T-cell (primary cell): Measurements from ENCODE around the gene KIF19. TPM values are rescaled to one million over a fixed set of nuclear protein-coding genes. Genes with fewer than 3 reads are reported as not detected.

Experiments used
- ATAC-seq, 4 experiments: fragments of 200-7000 bp in 3 of 4; fragments of 150-1000 bp in 1 of 4; cut with Tn5 transposase; replicated peaks in 1 of 4; 1 replicate in 3 of 4; 2 replicates in 1 of 4; pipeline ENCODE4 v1.10.0; 2021; ENCODE audit warnings: moderate library complexity in 3 of 4, mild to moderate bottlenecking in 2 of 4, moderate number of reproducible peaks in 1 of 4
- CTCF ChIA-PET, 2 donors: fragments of 300-600 bp; sonication (Branson Sonifier 250); formaldehyde crosslinking; loops; one replicate each; lab custom pipeline; 2022; ENCODE audit warnings: antibody characterized with exemption in 2 of 2; lab: Charles Lee
- POLR2A ChIA-PET, 2 donors: fragments of 300-600 bp; sonication (Branson Sonifier 250); formaldehyde crosslinking; loops; one replicate each; lab custom pipeline; 2022; ENCODE audit warnings: antibody characterized with exemption in 2 of 2; lab: Charles Lee
- DNase-seq, 35 experiments: peaks; one replicate each; pipeline versions ENCODE4 v3.0.0 to v3.0.0-alpha.2; 2013 to 2023
- H3K27ac ChIP-seq: one replicate; pipeline ENCODE4 v1.5.1; 2013; ENCODE audit warnings: low read length
- H3K27me3 ChIP-seq, 2 experiments: replicated peaks in 1 of 2; 1 replicate in 1 of 2; 2 replicates in 1 of 2; pipeline versions ENCODE4 v1.6.1 to v1.7.0; 2013; ENCODE audit warnings: low read length in 1 of 2, mixed read lengths in 1 of 2; ENCODE audit not compliant: control insufficient read depth in 2 of 2, insufficient read depth in 2 of 2; ENCODE audit errors: extremely low read depth in 1 of 2
- H3K36me3 ChIP-seq, 2 donors: 1 replicate in 1 of 2; 2 replicates in 1 of 2; pipeline versions ENCODE4 v1.6.1 to v1.7.0; 2013; ENCODE audit warnings: low read length in 1 of 2; ENCODE audit not compliant: control insufficient read depth in 2 of 2, insufficient read depth in 1 of 2; ENCODE audit errors: extremely low read depth in 1 of 2
- H3K4me1 ChIP-seq, 2 experiments: 1 replicate in 1 of 2; 2 replicates in 1 of 2; pipeline versions ENCODE4 v1.6.1 to v1.7.0; 2013; ENCODE audit warnings: low read length in 2 of 2, mixed read lengths in 1 of 2; ENCODE audit not compliant: insufficient read depth in 2 of 2, control insufficient read depth in 1 of 2; ENCODE audit errors: extremely low read depth in 1 of 2
- H3K4me3 ChIP-seq, 2 donors: 1 replicate in 1 of 2; 2 replicates in 1 of 2; pipeline versions ENCODE4 v1.5.1 to v1.7.0; 2013; ENCODE audit warnings: mild to moderate bottlenecking in 2 of 2, low read length in 1 of 2, moderate library complexity in 1 of 2; ENCODE audit not compliant: control insufficient read depth in 1 of 2; ENCODE audit errors: extremely low read depth in 1 of 2
- H3K9me3 ChIP-seq: 2 replicates; pipeline ENCODE4 v1.7.0; 2013
- H3K27ac Mint-ChIP-seq, 2 donors: one replicate each; pipeline ENCODE4 v1.8.0; 2020 to 2021; ENCODE audit warnings: mild to moderate bottlenecking in 2 of 2, mixed read lengths in 2 of 2
- H3K27me3 Mint-ChIP-seq, 2 donors: one replicate each; pipeline ENCODE4 v1.8.0; 2021 to 2022; ENCODE audit warnings: mixed read lengths in 2 of 2
- H3K36me3 Mint-ChIP-seq: one replicate; pipeline ENCODE4 v1.8.0; 2021; ENCODE audit warnings: mixed read lengths
- H3K4me1 Mint-ChIP-seq, 3 donors: one replicate each; pipeline ENCODE4 v1.8.0; 2020 to 2022; ENCODE audit warnings: mixed read lengths in 3 of 3, mild to moderate bottlenecking in 1 of 3
- H3K4me3 Mint-ChIP-seq, 3 donors: one replicate each; pipeline ENCODE4 v1.8.0; 2020 to 2022; ENCODE audit warnings: mild to moderate bottlenecking in 3 of 3, mixed read lengths in 3 of 3, moderate library complexity in 3 of 3
- H3K9me3 Mint-ChIP-seq, 3 donors: one replicate each; pipeline ENCODE4 v1.8.0; 2020 to 2022; ENCODE audit warnings: mixed read lengths in 3 of 3
- WGBS: methylation state at CpG from one replicate; pipeline ENCODE4 v1.1.5; 2013; ENCODE audit warnings: missing lambda C conversion rate; ENCODE audit not compliant: insufficient coverage; 5-methylcytosine and 5-hydroxymethylcytosine counted together
- total RNA-seq, 35 experiments: library from RNA in 6 of 35; stranded (reverse) in 6 of 35; fragments of 120-200 nt in 1 of 35; gene quantifications; one replicate each; pipeline versions ENCODE4 v1.2.1 to v1.2.4 and lab custom pipeline; 2013 to 2026

KIF19 gene
- total RNA-seq, 5 donors from 2014 or later (not counting 1 experiment from before 2014, with no cell fraction given): 0.20 to 2.0 (median 0.53) TPM

GRCh38 chr17:74390680-74391653, 64.9 kb downstream of the KIF19 start:
- H3K27ac Mint-ChIP-seq: no peak overlapping the region
- no peak overlapping the region for H3K4me3 Mint-ChIP-seq
- Histone ChIP-seq H3K27me3 (peaks cover 0 to 24% of the 10 kb centered on the region in 2 experiments), H3K4me1 (no peaks in the 10 kb centered on the region), H3K36me3 (no peaks in the 10 kb centered on the region), H3K4me3 (no peak overlapping the region), H3K9me3 (no peaks in the 10 kb centered on the region), H3K27ac (no peak overlapping the region)
- DNase-seq (no peak), ATAC-seq (no peak)
- 73% methylated on average over 9 of the region's 11 CpGs for WGBS
- no peaks in the 10 kb centered on the region for H3K9me3 Mint-ChIP-seq
- H3K27me3 Mint-ChIP-seq: peaks cover 0 to 4% of the 10 kb centered on the region in 2 donors
- no peaks in the 10 kb centered on the region for H3K36me3 Mint-ChIP-seq
- H3K4me1 Mint-ChIP-seq: no peaks in the 10 kb centered on the region
- POLR2A ChIA-PET: no interaction called here
- CTCF ChIA-PET: interaction anchor here in 1 of 2 donors (0.5 to 0.7 kb wide), 3 partner anchors 11 to 28 kb away, joined by 3 to 4 read pairs (median 3); no protein-coding TSS in a partner anchor

- Mint-ChIP-seq H3K4me1 (no peaks in the 10 kb centered on the region), H3K27ac (no peak overlapping the region), H3K9me3 (no peaks in the 10 kb centered on the region), H3K27me3 (peaks cover 0 to 4% of the 10 kb centered on the region in 2 donors), H3K4me3 (no peak overlapping the region), H3K36me3 (no peaks in the 10 kb centered on the region)
- ATAC-seq (no peak), DNase-seq (no peak)
- Histone ChIP-seq H3K4me3 (no peak overlapping the region), H3K4me1 (no peaks in the 10 kb centered on the region), H3K36me3 (no peaks in the 10 kb centered on the region), H3K27ac (no peak overlapping the region), H3K9me3 (no peaks in the 10 kb centered on the region), H3K27me3 (peaks cover 0 to 23% of the 10 kb centered on the region in 2 experiments)
- WGBS: 32% methylated on average over 4 of the region's 5 CpGs
- CTCF ChIA-PET: interaction anchor here in 1 of 2 donors (0.6 to 0.7 kb wide), 2 partner anchors 12 to 29 kb away, joined by 3 read pairs; no protein-coding TSS in a partner anchor
- POLR2A ChIA-PET: no interaction called here
Observed at GRCh38 chr17:74391771-74392170, 65.7 kb downstream of the KIF19 start.

- no peaks in the 10 kb centered on the region for H3K36me3 ChIP-seq
- H3K4me1 ChIP-seq: no peaks in the 10 kb centered on the region
- no peaks in the 10 kb centered on the region for H3K36me3 Mint-ChIP-seq
- POLR2A ChIA-PET: no interaction called here
- H3K9me3 Mint-ChIP-seq: no peaks in the 10 kb centered on the region
- H3K27ac ChIP-seq: no peak overlapping the region
- no peaks in the 10 kb centered on the region for H3K4me1 Mint-ChIP-seq
- CTCF ChIA-PET: interaction anchor here in 1 of 2 donors (0.6 kb wide), 1 partner anchor 23 kb away, joined by 9 read pairs; no protein-coding TSS in a partner anchor
- no peak overlapping the region for H3K4me3 ChIP-seq
- no peak for DNase-seq
- no peak overlapping the region for H3K4me3 Mint-ChIP-seq
- no peak overlapping the region for H3K27ac Mint-ChIP-seq
- no peak for ATAC-seq
- 67% methylated on average over 1 of the region's 5 CpGs for WGBS
- H3K27me3 ChIP-seq: peaks cover 0 to 19% of the 10 kb centered on the region in 2 experiments
- no peaks in the 10 kb centered on the region for H3K9me3 ChIP-seq
- peaks cover 0 to 4% of the 10 kb centered on the region in 2 donors for H3K27me3 Mint-ChIP-seq
Observed at GRCh38 chr17:74392848-74393247, 66.8 kb downstream of the KIF19 start.

GRCh38 chr17:74393346-74393942, 67.4 kb downstream of the KIF19 start:
- H3K9me3 Mint-ChIP-seq: no peaks in the 10 kb centered on the region
- no peaks in the 10 kb centered on the region for H3K9me3 ChIP-seq
- H3K4me1 ChIP-seq: no peaks in the 10 kb centered on the region
- no peak for ATAC-seq
- WGBS: 95% methylated on average over 3 of the region's 6 CpGs
- H3K36me3 ChIP-seq: no peaks in the 10 kb centered on the region
- peaks cover 0 to 4% of the 10 kb centered on the region in 2 donors for H3K27me3 Mint-ChIP-seq
- peaks cover 0 to 19% of the 10 kb centered on the region in 2 experiments for H3K27me3 ChIP-seq
- no peaks in the 10 kb centered on the region for H3K4me1 Mint-ChIP-seq
- no peak overlapping the region for H3K27ac Mint-ChIP-seq
- no peak overlapping the region for H3K4me3 Mint-ChIP-seq
- H3K4me3 ChIP-seq: no peak overlapping the region
- POLR2A ChIA-PET: no interaction called here
- H3K27ac ChIP-seq: no peak overlapping the region
- CTCF ChIA-PET: interaction anchor here in 1 of 2 donors (0.7 kb wide), 1 partner anchor 30 kb away, joined by 4 read pairs; no protein-coding TSS in a partner anchor
- no peaks in the 10 kb centered on the region for H3K36me3 Mint-ChIP-seq
- DNase-seq: no peak

- Mint-ChIP-seq H3K27ac (no peak overlapping the region), H3K36me3 (no peaks in the 10 kb centered on the region), H3K27me3 (peaks cover 0 to 4% of the 10 kb centered on the region in 2 donors), H3K4me1 (no peaks in the 10 kb centered on the region), H3K4me3 (no peak overlapping the region), H3K9me3 (no peaks in the 10 kb centered on the region)
- H3K9me3 ChIP-seq: no peaks in the 10 kb centered on the region
- DNase-seq: no peak
- no peaks in the 10 kb centered on the region for H3K36me3 ChIP-seq
- ATAC-seq: no peak
- CTCF ChIA-PET: interaction anchor here in 1 of 2 donors (0.7 kb wide), 1 partner anchor 29 kb away, joined by 4 read pairs; no protein-coding TSS in a partner anchor
- no peaks in the 10 kb centered on the region for H3K4me1 ChIP-seq
- POLR2A ChIA-PET: no interaction called here
- H3K27ac ChIP-seq: no peak overlapping the region
- WGBS: 91% methylated on average over 9 of the region's 12 CpGs
- no peak overlapping the region for H3K4me3 ChIP-seq
- H3K27me3 ChIP-seq: peaks cover 0 to 13% of the 10 kb centered on the region in 2 experiments
Observed at GRCh38 chr17:74394275-74394950, 68.4 kb downstream of the KIF19 start.

GRCh38 chr17:74394977-74395376, 69.0 kb downstream of the KIF19 start:
- ATAC-seq: no peak
- Histone ChIP-seq H3K4me1 (no peaks in the 10 kb centered on the region), H3K27me3 (peaks cover 0 to 13% of the 10 kb centered on the region in 2 experiments), H3K36me3 (no peaks in the 10 kb centered on the region), H3K9me3 (no peaks in the 10 kb centered on the region), H3K27ac (no peak overlapping the region), H3K4me3 (no peak overlapping the region)
- Mint-ChIP-seq H3K9me3 (no peaks in the 10 kb centered on the region), H3K4me1 (no peaks in the 10 kb centered on the region), H3K4me3 (no peak overlapping the region), H3K27ac (no peak overlapping the region), H3K36me3 (no peaks in the 10 kb centered on the region), H3K27me3 (peaks cover 0 to 4% of the 10 kb centered on the region in 2 donors)
- WGBS: 88% methylated on average over 7 of the region's 7 CpGs
- ChIA-PET CTCF (no interaction called here), POLR2A (no interaction called here)
- DNase-seq: no peak
